GM15510 (cell line): ENCODE results near the gene SCN4B.
A peak's percentile ranks its signal among the peaks of the same experiment; 100 is the strongest.

ENCODE experiments used
- POLR2A ChIP-seq: IDR thresholded peaks from 3 replicates; pipeline ENCODE4 v1.6.1; 2011; ENCODE audit warnings: borderline replicate concordance; ENCODE audit not compliant: insufficient read length; ENCODE audit errors: extremely low read depth

Gene SCN4B

DNA sequence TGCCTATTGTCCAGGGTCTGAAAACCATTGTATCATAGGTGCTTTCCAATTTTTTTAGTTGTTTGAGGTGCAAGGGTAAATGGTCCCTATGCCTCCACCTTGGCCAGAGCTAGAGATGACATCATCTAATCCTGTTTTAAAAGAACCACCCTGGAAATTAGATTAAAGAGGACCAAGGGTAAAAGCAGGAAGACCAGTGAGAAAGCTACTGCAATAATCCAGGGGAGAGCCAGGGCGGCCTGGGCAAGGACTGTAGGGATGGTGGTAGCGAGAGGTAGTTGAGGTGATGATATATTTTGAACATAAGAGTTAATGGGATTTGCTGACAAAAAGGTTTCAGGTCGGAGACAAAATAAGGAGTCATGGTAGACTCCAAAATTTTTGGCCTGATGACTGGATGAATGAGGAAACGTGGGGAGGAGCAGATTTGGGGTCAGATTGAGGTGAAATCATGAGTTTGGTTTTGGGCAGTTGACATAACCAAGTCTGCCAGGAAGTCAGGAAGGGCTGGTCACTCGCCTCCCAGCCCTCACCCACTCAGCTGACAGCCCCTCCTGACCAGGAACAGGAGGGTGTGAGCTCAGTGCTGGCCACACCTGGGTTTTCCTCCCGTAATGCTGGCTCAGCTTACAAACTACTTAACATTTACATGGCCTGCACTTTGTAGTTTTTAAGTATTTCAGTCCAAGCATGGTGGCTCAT lies 23.0 kb downstream of the SCN4B start:
- TF ChIP-seq POLR2A, result no peak

DNA sequence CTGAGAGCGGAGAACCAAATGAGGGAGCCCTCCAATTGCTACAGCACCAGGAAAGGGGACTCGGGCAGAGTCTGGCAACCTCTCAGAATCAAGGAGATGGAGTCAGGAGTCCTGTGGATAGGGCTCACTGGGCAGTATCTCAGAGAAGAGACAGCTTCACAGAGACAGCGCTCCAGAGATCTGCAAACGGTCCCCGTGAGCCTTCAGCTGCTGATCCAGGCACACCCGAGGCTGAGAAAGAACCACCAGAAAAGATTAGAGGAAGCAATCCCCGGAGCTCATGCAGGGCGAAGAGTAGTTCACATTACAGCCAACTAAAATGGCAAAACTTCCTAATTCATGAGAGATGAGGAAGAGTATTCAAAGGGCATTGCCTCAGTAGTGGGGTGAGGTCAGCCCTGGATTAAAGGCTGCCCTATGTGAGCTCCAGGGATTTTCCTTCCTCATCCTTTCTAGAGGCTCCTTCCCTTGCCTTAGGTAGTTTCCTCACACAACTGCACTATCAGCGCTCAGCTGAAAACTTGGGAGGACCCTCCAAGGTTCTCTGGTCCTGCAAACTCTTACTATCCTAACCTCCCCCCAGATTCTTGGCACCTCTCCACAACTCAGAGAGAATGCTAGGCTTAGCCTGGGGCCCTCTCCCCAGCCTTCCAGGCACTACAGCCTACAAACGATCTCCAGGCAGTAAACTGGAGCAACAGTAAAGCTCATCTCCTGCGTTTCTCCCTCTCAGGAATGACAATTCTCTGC lies 23.7 kb downstream of the SCN4B start:
- no peak for TF ChIP-seq POLR2A

DNA sequence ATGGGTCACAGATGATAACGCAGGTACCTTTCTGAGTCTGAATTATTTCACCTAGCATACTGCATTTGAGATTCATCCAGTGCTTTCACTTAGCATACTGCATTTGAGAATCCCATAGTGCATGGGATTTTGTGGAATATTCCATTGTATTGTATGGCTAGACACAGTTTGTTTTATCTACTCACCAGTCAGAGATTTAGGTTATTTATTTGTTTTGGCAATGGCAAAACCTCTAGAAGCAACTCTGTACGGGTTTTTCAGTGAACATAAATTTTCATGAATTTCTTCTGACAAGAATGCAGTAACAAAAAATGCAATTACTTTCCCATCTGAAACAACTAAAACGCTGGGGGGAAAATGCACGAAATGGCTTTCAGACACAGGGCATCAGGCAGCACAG lies 24.3 kb downstream of the SCN4B start:
- no peak for TF ChIP-seq POLR2A

DNA sequence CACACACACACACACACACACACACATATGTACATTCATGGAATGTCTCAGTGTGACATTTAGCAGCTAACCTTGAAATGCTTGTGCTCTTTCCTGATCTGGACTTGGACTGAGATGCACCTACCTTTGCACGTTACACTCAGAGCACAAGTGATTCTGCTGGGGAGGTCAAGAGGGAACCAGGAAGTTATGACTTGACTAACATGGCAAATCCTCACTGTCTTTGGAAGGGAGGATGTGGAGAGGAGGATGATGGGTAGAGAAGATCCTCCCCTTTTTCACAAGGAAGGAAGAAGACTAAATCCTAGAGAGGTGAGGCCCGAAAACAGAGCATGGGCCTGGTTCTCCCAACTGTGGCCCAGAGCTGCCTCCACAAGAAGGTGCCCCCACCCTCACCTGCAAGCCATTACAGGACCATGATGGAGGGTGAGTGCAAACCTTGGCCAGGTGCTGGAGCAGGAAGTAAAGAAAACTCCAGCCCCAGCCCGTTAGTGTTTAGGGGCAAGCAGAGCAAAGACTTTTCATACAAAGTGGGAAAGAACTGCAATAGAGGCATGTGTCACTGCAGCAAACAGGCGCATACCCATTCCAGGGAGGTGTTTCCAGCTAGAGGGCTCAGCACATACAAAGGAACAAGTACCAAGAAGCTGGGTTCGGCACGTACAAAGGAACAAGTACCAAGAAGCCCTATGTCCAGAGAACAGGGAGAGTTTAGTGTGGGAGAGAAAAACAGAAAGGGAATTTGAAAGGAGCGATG lies 26.4 kb downstream of the SCN4B start:
- peak; percentile 22 for TF ChIP-seq POLR2A

DNA sequence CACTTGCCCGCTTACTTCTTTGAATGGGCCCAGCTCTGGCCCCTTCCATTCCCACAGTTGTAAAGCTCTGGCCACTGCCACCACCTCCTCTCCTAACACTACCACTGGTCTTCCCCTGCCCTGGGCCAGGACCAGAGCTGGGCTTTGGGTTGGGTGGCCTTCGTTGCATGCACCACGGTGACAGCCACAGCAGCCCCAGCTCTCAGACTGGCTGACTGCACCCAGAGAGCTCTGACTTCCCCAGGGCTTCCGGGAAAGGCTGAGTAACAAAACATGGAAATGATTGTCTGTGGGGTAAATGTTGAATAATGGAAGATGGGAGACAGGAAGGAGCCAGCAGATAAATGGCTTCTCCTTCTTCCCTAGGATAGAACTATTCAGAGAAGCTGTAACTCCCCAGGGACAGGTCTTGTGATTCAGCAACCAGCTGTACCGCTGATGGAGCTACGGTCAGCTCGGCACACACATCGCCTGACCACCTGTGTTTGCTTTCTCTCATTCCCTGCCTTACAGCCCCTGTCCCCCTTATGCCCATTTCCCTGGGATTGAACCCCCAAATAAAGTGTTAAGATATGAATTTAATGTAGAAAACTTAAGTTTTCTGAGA lies 27.6 kb downstream of the SCN4B start:
- TF ChIP-seq POLR2A, result no peak

DNA sequence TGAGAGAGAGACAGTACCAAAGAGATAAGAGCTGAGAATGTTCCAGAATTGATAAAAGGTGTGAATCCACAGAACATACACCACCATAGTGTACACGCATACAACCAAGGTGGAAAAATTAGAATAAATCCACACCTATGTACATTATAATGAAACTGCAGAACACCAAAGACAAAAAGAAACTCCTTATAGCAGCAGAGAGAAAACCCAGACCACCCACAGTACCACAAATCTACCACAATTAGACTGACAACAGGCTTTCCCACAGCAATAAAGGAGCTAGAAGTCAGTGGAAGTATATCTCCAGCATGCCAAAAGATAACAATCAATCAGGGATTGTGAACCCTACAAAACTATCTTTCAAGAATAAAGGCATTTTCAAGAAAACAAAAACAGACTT lies 31.8 kb downstream of the SCN4B start:
- TF ChIP-seq POLR2A, result no peak

DNA sequence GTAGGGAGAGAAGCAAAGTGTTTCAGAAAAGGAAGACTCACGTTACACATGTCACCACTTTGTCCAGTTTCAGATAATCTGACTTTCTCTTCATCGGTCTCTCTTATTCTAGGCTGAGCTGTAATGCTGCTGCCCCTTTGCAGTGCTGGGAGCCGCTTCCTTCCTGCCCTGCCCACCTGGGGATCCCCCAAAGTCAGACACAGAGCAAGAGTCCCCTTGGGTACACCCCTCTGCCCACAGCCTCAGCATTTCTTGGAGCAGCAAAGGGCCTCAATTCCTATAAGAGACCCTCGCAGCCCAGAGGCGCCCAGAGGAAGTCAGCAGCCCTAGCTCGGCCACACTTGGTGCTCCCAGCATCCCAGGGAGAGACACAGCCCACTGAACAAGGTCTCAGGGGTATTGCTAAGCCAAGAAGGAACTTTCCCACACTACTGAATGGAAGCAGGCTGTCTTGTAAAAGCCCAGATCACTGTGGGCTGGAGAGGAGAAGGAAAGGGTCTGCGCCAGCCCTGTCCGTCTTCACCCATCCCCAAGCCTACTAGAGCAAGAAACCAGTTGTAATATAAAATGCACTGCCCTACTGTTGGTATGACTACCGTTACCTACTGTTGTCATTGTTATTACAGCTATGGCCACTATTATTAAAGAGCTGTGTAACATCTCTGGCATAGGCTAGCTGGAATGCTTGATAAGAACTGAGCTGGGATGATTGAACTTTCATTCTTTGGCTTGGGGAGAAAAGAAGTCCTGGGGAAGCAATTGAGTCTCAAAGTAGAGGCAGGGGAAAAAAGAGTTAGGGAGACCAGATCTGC lies 34.6 kb downstream of the SCN4B start:
- no peak for TF ChIP-seq POLR2A

DNA sequence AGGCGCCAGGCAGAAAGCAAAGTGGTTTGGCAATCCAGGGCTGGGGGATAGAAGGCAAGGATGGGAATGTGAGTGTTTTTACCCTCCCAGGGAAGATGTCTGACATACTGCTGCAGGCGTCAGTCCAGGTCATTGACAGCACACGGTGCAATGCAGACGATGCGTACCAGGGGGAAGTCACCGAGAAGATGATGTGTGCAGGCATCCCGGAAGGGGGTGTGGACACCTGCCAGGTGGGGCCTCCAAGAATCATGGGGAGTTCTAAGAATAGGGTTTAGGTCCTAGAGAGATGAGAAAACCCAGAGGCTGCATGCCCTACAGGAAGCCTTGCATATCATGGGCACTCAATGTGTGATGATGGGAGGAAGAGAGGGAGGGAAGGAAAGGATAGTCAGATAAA lies 37.6 kb downstream of the SCN4B start:
- TF ChIP-seq POLR2A, result no peak

DNA sequence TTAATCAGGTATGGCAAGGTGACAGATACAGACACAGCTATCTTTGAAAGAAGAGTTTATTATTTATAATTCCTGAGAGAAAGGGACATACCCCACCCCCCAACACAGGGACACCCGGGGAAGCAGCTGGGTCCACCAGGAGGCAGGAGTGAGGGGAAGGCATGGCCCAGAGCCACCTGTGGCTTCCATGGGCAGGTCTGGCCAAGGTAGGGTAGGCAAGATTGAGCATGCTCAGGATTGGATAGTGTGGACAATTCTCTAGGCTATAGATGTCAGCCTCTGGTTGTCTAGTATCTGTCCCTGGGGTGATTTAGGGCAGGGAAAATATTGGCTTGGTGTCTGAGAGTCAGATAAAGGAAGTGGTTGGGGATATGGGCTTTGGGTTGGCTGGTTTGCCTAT lies 38.4 kb downstream of the SCN4B start:
- TF ChIP-seq POLR2A, result no peak

DNA sequence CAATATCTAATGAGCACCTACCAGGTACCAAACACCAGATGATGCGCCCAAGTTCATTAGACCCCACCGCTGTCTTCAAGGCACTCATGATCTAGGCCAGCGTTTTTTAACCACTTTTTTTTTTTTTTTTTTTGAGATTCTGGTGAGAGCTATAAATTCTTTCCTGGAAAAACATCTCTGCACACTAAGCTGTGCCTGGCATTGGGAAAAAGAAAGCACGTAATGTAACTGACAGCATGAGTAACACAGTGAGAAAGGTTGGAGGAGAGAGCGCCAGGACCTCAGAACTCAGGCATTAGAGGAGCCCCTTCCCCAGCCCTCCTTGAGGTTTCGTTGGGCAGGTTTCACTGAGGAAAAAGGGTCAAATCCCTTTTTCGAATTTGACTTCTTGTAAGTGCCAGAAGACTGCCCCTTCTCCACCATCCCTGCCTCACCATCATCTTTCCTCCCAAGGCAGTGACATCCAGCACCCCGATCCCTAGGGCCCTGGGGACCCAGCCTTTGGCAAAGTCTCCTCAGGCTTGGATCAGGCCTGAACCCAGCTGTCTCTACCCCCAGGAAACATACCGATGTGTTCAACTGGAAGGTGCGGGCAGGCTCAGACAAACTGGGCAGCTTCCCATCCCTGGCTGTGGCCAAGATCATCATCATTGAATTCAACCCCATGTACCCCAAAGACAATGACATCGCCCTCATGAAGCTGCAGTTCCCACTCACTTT lies 39.8 kb downstream of the SCN4B start:
- no peak for TF ChIP-seq POLR2A

DNA sequence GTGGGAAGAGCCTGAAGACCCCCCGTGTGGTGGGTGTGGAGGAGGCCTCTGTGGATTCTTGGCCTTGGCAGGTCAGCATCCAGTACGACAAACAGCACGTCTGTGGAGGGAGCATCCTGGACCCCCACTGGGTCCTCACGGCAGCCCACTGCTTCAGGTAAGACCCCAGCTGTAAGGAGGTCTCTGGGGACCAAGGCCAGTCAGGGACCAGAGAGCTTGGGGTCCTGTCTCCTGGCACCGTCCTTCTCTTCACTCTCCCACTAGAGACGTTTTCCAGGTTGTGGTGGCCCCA lies 40.9 kb downstream of the SCN4B start:
- TF ChIP-seq POLR2A, result no peak

DNA sequence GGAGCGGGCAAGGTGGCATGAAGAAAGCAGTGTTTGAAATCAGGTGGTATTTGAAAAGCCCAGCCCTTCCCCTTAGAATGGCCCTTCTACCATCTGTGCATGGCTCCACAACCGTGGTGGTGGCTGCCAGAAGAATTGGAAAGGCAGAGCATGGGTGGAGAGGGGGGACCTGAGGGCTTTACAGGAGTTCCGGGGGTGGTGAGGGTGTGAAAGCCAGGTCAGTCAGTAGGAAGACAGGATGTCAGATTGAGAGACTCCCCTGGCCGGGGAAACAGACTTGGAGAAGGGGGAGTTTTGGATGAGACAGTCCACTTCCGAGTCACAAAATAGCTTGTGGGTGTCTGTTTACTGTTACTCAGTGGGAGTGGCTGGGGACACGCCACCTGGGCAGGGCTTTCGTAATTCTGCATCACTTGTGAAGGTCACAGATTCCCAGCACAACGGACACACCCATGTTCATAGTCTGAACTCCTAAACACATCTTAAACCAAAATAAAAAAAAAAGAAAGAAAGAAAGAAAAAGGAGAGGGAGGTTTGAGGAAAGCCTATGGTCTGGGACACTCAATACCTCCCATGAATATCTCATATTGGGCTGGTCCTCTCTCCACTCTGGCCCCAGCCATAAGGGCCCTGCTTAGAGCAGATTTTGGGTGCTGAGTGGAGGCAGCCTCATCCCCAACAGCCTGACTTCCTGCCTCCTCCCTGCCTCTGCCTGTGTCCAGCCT lies 41.4 kb downstream of the SCN4B start:
- TF ChIP-seq POLR2A, result no peak

DNA sequence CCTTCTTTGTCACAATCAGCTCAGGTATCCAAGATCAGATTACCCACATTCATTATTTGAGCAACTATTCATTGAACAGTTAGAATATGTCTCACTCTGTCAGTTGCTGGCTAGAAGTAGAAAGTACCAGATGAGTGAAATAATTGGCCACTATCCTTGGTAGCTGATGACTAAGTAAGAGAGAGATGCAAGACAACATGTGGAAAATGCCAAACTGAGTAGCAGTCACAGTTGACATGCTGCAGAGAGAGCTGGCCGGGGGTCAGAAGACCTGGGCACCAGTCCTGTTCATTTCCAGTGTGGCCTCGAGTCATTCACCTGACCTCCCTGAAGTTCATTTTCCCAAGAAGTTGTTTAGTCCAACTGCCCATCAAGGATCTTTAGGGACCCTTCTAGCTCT lies 43.4 kb downstream of the SCN4B start:
- TF ChIP-seq POLR2A, result no peak
